GM12878 (cell line): ENCODE data around the gene HID1. TPM values are rescaled to one million over a fixed set of nuclear protein-coding genes. Genes with fewer than 3 reads are reported as not detected.

ENCODE experiments used
- CEBPB ChIP-seq, 2 experiments: fragments of 150-350 bp in 1 of 2; IDR thresholded peaks; 2 replicates each; pipeline ENCODE4 v1.6.1; 2012 to 2014; ENCODE audit warnings: low read depth in 2 of 2, low read length in 2 of 2, borderline replicate concordance in 1 of 2, inconsistent platforms in 1 of 2
- CEBPZ ChIP-seq: fragments of 150-350 bp; IDR thresholded peaks from 2 replicates; pipeline ENCODE4 v1.6.1; 2016; ENCODE audit warnings: low read depth, low read length
- ELK1 ChIP-seq: IDR thresholded peaks from 2 replicates; pipeline ENCODE4 v1.6.1; 2012; ENCODE audit warnings: low read depth, low read length, improper control_type of control experiment
- FOXM1 ChIP-seq: IDR thresholded peaks from 2 replicates; pipeline ENCODE4 v1.6.1; 2012; ENCODE audit warnings: low read depth, mild to moderate bottlenecking, inconsistent platforms, low read length, moderate library complexity
- GATAD2B ChIP-seq: fragments of 450-650 bp; conservative IDR thresholded peaks from 2 replicates; pipeline ENCODE4 v1.6.1; 2017; ENCODE audit warnings: low read depth, mild to moderate bottlenecking, moderate library complexity
- IRF5 ChIP-seq: fragments of 450-650 bp; IDR thresholded peaks from 2 replicates; pipeline ENCODE4 v1.6.1; 2017; ENCODE audit warnings: borderline replicate concordance
- NFIC ChIP-seq: IDR thresholded peaks from 2 replicates; pipeline ENCODE4 v1.6.1; 2012; ENCODE audit warnings: low read depth, mild to moderate bottlenecking, inconsistent platforms, low read length, moderate library complexity
- NKRF ChIP-seq: fragments of 450-650 bp; conservative IDR thresholded peaks from 2 replicates; pipeline ENCODE4 v1.6.1; 2017; ENCODE audit warnings: mild to moderate bottlenecking, moderate library complexity
- PKNOX1 ChIP-seq: fragments of 450-650 bp; IDR thresholded peaks from 2 replicates; pipeline ENCODE4 v1.6.1; 2016; ENCODE audit warnings: mild to moderate bottlenecking
- PRDM15 ChIP-seq: fragments of 450-650 bp; formaldehyde crosslinking; IDR thresholded peaks from 2 replicates; pipeline ENCODE4 v1.4.0; 2020; ENCODE audit warnings: mild to moderate bottlenecking, moderate library complexity
- RAD51 ChIP-seq: fragments of 450-650 bp; IDR thresholded peaks from 2 replicates; pipeline ENCODE4 v1.6.1; 2016; ENCODE audit warnings: moderate library complexity, mild to moderate bottlenecking, inconsistent platforms
- RBBP5 ChIP-seq: fragments of 200-600 bp; sonication (generic); conservative IDR thresholded peaks from 2 replicates; pipeline ENCODE4 v1.6.1; 2016
- RCOR1 ChIP-seq: conservative IDR thresholded peaks from 2 replicates; pipeline ENCODE4 v1.6.1; 2012; ENCODE audit warnings: low read depth, low read length, improper control_type of control experiment
- SMARCA5 ChIP-seq: fragments of 450-650 bp; IDR thresholded peaks from 2 replicates; pipeline ENCODE4 v1.6.1; 2017; ENCODE audit warnings: mild to moderate bottlenecking
- SPI1 ChIP-seq: IDR thresholded peaks from 2 replicates; pipeline ENCODE4 v1.6.1; 2011; ENCODE audit warnings: low read depth, mild to moderate bottlenecking, low read length, moderate library complexity, borderline replicate concordance; ENCODE audit not compliant: insufficient read depth
- SREBF2 ChIP-seq: IDR thresholded peaks from 2 replicates; pipeline ENCODE4 v1.6.1; 2012; ENCODE audit warnings: mild to moderate bottlenecking, low read length
- SUZ12 ChIP-seq: fragments of 200-600 bp; sonication (generic); IDR thresholded peaks from one replicate; pipeline ENCODE4 v1.6.1; 2018; ENCODE audit warnings: antibody characterized with exemption, mild to moderate bottlenecking; ENCODE audit not compliant: unreplicated experiment
- TAF1 ChIP-seq: IDR thresholded peaks from 2 replicates; pipeline ENCODE4 v1.6.1; 2011; ENCODE audit warnings: mild to moderate bottlenecking, low read depth, low read length, borderline replicate concordance
- polyA plus RNA-seq, 11 experiments: library from polyadenylated mRNA; depleted of rRNA in 4 of 11; unstranded in 6 of 11; stranded (reverse) in 5 of 11; fragments of >200 nt; fragmentation: Nextera tagmentation in 4 of 11; fragmentation: Illumina TruSeq in 1 of 11; extraction: Ambion mirVana in 4 of 11; extraction: Trizol in 1 of 11; gene quantifications; 1 replicate in 1 of 11; 2 replicates in 10 of 11; pipeline versions ENCODE4 v1.2.1 to v1.2.3, GENCODE V29; 2011 to 2016; ENCODE audit warnings: inconsistent platforms in 2 of 11, missing spikeins in 2 of 11, low read depth in 1 of 11
- total RNA-seq, 4 experiments: library from RNA; depleted of rRNA in 3 of 4; stranded (reverse); fragments of >200 nt in 3 of 4; fragmentation: Illumina TruSeq in 1 of 4; extraction: Trizol in 1 of 4; gene quantifications; 2 replicates each; pipeline versions ENCODE4 v1.2.1 to v1.2.3, GENCODE V29; 2013 to 2021

HID1 gene
- total and polyA plus RNA-seq, 10 of the 15 experiments (the other 5 are each of a cell fraction or from before 2014, with no cell fraction given), result 0.04 to 0.77 (median 0.32) TPM; not detected in 2

- no peak for TF ChIP-seq PRDM15
- no peak for TF ChIP-seq SUZ12
- no peak for TF ChIP-seq NKRF
- no peak for TF ChIP-seq TAF1
- TF ChIP-seq GATAD2B, result no peak
- no peak for TF ChIP-seq ELK1
- TF ChIP-seq SREBF2, result no peak
- no peak for TF ChIP-seq CEBPZ
- no peak for TF ChIP-seq SMARCA5
- TF ChIP-seq CEBPB (IDR thresholded peaks at IDR 0.05; ENCODE audit: borderline replicate concordance in 1 of 2, low read depth in 2 of 2, low read length in 2 of 2), result no peak
- 0 out of 2 replicates have a peak, but pooled peaks have one; percentile 11 for TF ChIP-seq SPI1
- TF ChIP-seq RAD51, result peak; percentile 77
- TF ChIP-seq NFIC, result no peak; the same call in 1 of the 2 replicates
- no peak for TF ChIP-seq IRF5
- TF ChIP-seq PKNOX1, result peak; percentile 73
- no peak for TF ChIP-seq FOXM1
- TF ChIP-seq RCOR1, result no peak
- TF ChIP-seq RBBP5, result no peak
Observed at GRCh38 chr17:74945543-74945942, 27.0 kb downstream of the HID1 start (continued).
